Aorta (tissue), 5 donors: Measurements from ENCODE around the gene KATNIP. TPM values are rescaled to one million over a fixed set of nuclear protein-coding genes. Genes with fewer than 3 reads are reported as not detected.

Experiments
- ATAC-seq: fragments of 200-7000 bp; cut with Tn5 transposase; one replicate; pipeline ENCODE4 v1.9.1; 2022; ENCODE audit warnings: moderate library complexity; ENCODE audit not compliant: low FRiP score
- DNase-seq, 2 donors: peaks; one replicate each; pipeline ENCODE4 v3.0.0-alpha.2; 2020
- H3K27ac ChIP-seq, 2 donors: one replicate each; pipeline ENCODE4 v1.5.1; 2013; ENCODE audit warnings: low read length in 2 of 2, mild to moderate bottlenecking in 2 of 2, moderate library complexity in 2 of 2, control low read depth in 1 of 2, inconsistent platforms in 1 of 2, low read depth in 1 of 2
- H3K27me3 ChIP-seq, 2 donors: one replicate each; pipeline ENCODE4 v1.6.1; 2013; ENCODE audit warnings: control low read depth in 1 of 2, low read length in 1 of 2, mild to moderate bottlenecking in 1 of 2, moderate library complexity in 1 of 2; ENCODE audit not compliant: insufficient read depth in 2 of 2, control insufficient read depth in 1 of 2
- H3K36me3 ChIP-seq, 2 donors: one replicate each; pipeline ENCODE4 v1.6.1; 2013; ENCODE audit warnings: control low read depth in 1 of 2, low read length in 1 of 2, mild to moderate bottlenecking in 1 of 2; ENCODE audit not compliant: insufficient read depth in 2 of 2, control insufficient read depth in 1 of 2
- H3K4me1 ChIP-seq, 2 donors: one replicate each; pipeline ENCODE4 v1.6.1; 2013; ENCODE audit warnings: low read length in 2 of 2, control low read depth in 1 of 2, mild to moderate bottlenecking in 1 of 2, moderate library complexity in 1 of 2; ENCODE audit not compliant: insufficient read depth in 2 of 2, control insufficient read depth in 1 of 2
- H3K4me3 ChIP-seq, 2 donors: one replicate each; pipeline ENCODE4 v1.5.1; 2013; ENCODE audit warnings: low read length in 2 of 2, control low read depth in 1 of 2, mild to moderate bottlenecking in 1 of 2
- H3K9me3 ChIP-seq: one replicate; pipeline ENCODE4 v1.6.1; 2013; ENCODE audit warnings: mild to moderate bottlenecking, low read length; ENCODE audit not compliant: control insufficient read depth
- WGBS, 2 donors: extraction: QIAGEN DNeasy Blood & Tissue Kit; methylation state at CpG; one replicate each; pipeline ENCODE4 v1.1.7; 2013; 5-methylcytosine and 5-hydroxymethylcytosine counted together
- intact Hi-C, 2 donors: fragments of 100-400 bp; cut with DNase I; formaldehyde crosslinking; loops; one replicate each; pipeline versions ENCODE4 v1.14.2 to v1.15.0; 2022
- polyA plus RNA-seq, 2 donors: library from polyadenylated mRNA; stranded (reverse); fragments of 200-250 nt; gene quantifications; one replicate each; pipeline ENCODE4 v1.2.3, GENCODE V29; 2013
- total RNA-seq, 2 donors: library from RNA; stranded (reverse); fragmentation: NEBNext Ultra II Directional; extraction: Animal tissue kit (Norgen Biotek cat#: 25700); gene quantifications; one replicate each; pipeline ENCODE4 v1.2.1, GENCODE V29; 2021
- donor health status: healthy with polysubstance abuse.
- donor health status: Bipolar disorder and iron deficiency.
- donor health status: DM: no; HTN: no; CAD: no.
- donor health status: DM: no; HTN: no; CAD: no.
- donor health status: DM: yes; HTN: yes; CAD: no.

KATNIP gene
- total and polyA plus RNA-seq, 4 donors: 0.88 to 29.4 (median 14.2) TPM

DNA sequence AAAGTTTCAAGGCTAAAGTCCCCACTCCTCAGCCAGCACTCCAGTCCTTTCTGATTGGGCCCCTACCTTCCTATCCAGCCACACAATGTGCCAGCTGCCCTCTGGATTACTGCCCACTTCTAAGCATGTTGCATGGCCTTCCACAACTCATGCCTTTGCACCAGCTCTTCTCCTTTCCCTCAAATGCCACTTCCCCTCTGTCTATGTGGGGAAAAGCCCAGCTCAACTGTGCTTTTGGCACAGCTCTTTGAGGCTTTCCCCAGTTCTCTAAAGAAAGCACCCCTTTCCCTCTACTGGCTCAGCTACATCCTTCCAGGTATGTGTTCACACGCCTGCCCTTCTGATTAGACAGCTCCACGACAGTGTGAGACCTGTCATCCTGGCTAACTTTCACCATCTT, 18.8 kb upstream of the KATNIP start:
- intact Hi-C loops: no loop called here
- Histone ChIP-seq H3K4me1 (no peaks in the 10 kb centered on the region), H3K4me3 (no peak overlapping the region), H3K36me3 (peaks cover 4 to 6% of the 10 kb centered on the region in 2 donors), H3K27ac (no peak overlapping the region), H3K9me3 (no peaks in the 10 kb centered on the region), H3K27me3 (no peaks in the 10 kb centered on the region)
- ATAC-seq (no peak), DNase-seq (no peak)
- WGBS, 2 donors: 89 to 90% methylated on average over 2 of the region's 2 CpGs

DNA sequence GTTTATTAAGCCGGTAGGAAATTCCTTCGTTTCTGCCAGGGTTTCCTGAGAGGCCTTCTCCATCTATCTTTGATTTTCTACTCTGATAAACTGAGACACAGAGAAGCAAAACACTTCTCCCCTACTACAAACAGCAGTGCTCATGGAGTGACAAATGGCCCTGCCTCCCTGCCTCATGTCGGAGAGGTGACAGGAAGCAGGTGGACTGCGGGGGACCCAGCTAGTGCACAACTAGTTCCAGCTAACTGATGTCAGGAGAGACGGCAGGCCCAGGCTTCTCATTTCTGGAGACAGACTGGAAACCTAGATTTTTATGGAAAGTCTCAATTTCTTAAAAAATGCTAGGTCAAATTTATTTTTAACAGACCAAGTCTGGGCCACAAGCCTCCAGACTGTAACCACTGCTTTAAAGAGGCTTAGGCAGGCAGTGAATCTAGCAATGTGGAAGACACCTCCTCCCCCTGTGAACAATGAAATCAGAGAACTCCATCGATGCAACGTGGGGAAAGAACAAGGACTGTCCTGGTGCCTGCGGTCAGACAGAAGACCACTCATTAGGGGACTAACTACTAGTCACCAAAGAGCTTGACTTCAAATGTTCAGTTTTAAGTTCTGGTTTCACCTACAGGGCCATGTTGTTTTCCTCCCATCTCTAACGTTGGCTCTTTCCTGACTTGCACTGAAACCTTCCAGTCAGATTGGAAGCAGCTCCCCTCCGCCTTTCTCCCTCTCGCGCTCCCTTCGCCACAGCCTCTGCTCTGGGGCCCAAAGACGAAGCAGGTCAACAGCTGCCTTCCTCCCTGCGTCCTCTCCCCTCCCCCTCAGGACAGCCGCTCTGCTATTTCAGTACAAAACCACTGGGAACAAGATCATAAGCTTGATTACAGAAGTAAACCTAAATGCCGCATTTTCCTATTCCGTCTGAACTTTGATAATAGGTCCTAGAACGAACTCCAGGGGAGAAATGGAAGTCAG, 17.8 kb upstream of the KATNIP start:
- H3K36me3 ChIP-seq: peaks cover 3 to 8% of the 10 kb centered on the region in 2 donors
- intact Hi-C loops: no loop called here
- 76 to 78% methylated on average over 19 of the region's 19 CpGs for WGBS, 2 donors
- no peaks in the 10 kb centered on the region for H3K27me3 ChIP-seq
- ATAC-seq (no peak), DNase-seq (no peak)
- no peaks in the 10 kb centered on the region for H3K9me3 ChIP-seq
- no peaks in the 10 kb centered on the region for H3K4me1 ChIP-seq
- no peak overlapping the region for H3K27ac ChIP-seq
- no peak overlapping the region for H3K4me3 ChIP-seq

DNA sequence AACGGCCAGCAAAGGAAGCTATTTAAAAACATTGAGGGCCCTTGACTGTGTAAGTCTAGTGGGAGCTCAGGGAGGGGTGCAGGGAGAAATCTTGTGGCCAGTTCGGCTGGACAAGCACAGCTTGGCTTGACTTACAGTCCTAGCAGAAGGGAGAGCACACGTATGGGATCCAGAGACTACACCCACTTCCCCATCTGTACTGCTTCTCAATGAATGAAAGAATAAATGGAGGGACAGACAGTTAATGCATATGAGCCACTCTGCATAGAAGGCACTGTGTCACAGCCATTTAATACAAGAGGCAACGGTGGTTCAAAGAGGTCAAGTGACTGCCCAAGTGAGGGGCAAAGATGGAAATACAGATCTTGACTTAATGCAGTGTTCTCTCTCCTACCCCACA, 15.7 kb upstream of the KATNIP start:
- intact Hi-C loops: no loop called here

DNA sequence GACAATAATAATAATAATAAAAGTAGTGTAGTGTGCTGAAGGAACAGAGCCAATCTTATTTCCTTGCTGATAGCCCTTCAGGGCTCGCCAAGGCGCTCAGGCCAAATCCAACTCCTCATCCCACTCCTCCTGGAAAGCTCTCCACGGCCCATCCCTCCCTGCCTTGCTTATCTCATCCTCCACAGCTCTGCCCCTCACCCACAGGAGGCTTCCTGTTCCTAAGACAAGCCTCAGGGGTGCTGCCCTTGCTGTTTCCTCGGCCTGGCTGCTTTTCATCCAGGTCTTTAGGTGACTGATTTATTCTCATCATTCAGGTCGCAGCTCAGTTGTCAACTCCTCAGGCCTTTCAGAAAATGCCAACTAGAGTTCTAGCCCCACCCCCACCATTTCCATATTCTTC, 11.4 kb upstream of the KATNIP start:
- Histone ChIP-seq H3K9me3 (no peaks in the 10 kb centered on the region), H3K4me1 (no peaks in the 10 kb centered on the region), H3K4me3 (no peak overlapping the region), H3K27me3 (no peaks in the 10 kb centered on the region), H3K36me3 (peaks cover 14 to 16% of the 10 kb centered on the region in 2 donors), H3K27ac (no peak overlapping the region)
- DNase-seq (peak in 1 of 2 donors; percentile 31), ATAC-seq (no peak)
- intact Hi-C loops: no loop called here
- 70 to 73% methylated on average over 5 of the region's 5 CpGs for WGBS, 2 donors

More for the DNA sequence above, 15.7 kb upstream of the KATNIP start:
- ATAC-seq (no peak), DNase-seq (no peak)
- H3K4me1 ChIP-seq: no peaks in the 10 kb centered on the region
- H3K27ac ChIP-seq: no peak overlapping the region
- no peak overlapping the region for H3K4me3 ChIP-seq
- H3K36me3 ChIP-seq: peaks cover 6 to 13% of the 10 kb centered on the region in 2 donors
- WGBS, 2 donors: 86 to 91% methylated on average over 4 of the region's 4 CpGs
- H3K9me3 ChIP-seq: no peaks in the 10 kb centered on the region
- H3K27me3 ChIP-seq: no peaks in the 10 kb centered on the region

DNA sequence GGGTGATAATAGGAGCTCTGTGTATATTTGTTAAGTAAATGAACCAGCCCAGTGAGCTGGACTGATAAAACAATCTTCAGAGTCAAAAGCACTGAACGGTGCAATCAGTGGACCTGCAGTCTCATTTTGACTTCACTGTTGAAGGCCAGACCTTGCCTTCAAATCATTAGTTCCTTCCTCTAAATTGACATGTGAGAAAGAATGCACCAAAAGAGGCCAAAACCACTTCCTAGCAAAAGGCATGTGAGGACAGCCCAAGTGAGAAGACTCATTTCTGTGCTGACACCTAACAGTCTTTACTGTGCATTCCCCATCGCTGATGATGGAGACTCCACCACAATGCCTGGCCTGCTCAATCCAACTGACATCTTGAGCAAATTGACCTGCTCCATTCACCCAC, 10.8 kb upstream of the KATNIP start:
- Histone ChIP-seq H3K36me3 (peaks cover 16 to 20% of the 10 kb centered on the region in 2 donors), H3K4me3 (no peak overlapping the region), H3K9me3 (no peaks in the 10 kb centered on the region), H3K27me3 (no peaks in the 10 kb centered on the region), H3K27ac (no peak overlapping the region), H3K4me1 (no peaks in the 10 kb centered on the region)
- DNase-seq (no peak), ATAC-seq (no peak)
- intact Hi-C loops: no loop called here
- 92 to 100% methylated on average over 2 of the region's 2 CpGs for WGBS, 2 donors

DNA sequence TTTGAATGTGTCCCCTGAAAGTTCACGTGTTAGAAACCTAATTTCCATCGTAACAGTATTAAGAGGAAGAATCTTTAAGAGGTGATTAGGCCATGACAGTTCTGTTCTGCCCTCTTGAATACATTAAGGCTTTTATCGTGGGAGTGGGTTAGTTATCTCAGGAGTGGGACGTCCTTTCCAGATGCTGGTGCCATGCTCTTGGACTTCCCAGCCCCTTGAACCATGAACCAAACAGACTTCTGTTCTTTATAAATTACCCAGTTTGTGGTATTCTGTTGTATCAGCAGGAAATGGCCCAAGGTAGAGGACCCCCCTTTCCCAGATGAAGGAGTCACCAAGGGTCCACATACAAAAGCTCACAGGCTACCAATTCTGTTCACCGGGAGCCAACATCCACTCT, 10.3 kb upstream of the KATNIP start:
- H3K27ac ChIP-seq: no peak overlapping the region
- intact Hi-C loops: no loop called here
- H3K4me1 ChIP-seq: no peaks in the 10 kb centered on the region
- ATAC-seq (no peak), DNase-seq (peak in 1 of 2 donors; percentile 3)
- H3K4me3 ChIP-seq: no peak overlapping the region
- no peaks in the 10 kb centered on the region for H3K27me3 ChIP-seq
- WGBS, 2 donors: 76 to 77% methylated on average over 5 of the region's 5 CpGs
- H3K36me3 ChIP-seq: peaks cover 19 to 20% of the 10 kb centered on the region in 2 donors
- H3K9me3 ChIP-seq: no peaks in the 10 kb centered on the region

DNA sequence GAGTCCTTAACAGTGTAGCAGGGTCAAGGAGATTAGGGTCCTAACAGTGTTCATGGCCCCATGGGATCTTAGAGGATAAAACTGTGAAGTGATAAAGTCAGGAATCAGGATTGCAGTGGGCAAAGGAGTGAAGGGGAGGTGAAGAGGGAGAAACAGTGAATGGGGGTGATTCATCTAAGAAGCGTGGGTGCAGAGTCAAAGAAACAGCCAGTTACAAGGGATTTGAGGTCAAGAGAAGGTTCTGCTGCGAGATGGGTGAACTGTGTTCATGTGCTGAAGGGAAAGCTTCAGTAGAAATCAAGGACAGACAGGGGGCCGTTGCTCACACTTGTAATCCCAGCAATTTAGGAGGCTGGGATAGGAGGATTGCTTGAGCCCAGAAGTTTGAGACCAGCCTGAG, 6.1 kb upstream of the KATNIP start:
- intact Hi-C loops: no loop called here
- peaks cover 8 to 18% of the 10 kb centered on the region in 2 donors for H3K36me3 ChIP-seq
- DNase-seq: no peak
- H3K27me3 ChIP-seq: no peaks in the 10 kb centered on the region
- no peak overlapping the region for H3K4me3 ChIP-seq
- no peak overlapping the region for H3K27ac ChIP-seq
- peaks cover 0 to 3% of the 10 kb centered on the region in 2 donors for H3K4me1 ChIP-seq
- no peaks in the 10 kb centered on the region for H3K9me3 ChIP-seq
- WGBS, 2 donors: 91 to 97% methylated on average over 3 of the region's 3 CpGs
- ATAC-seq: no peak

DNA sequence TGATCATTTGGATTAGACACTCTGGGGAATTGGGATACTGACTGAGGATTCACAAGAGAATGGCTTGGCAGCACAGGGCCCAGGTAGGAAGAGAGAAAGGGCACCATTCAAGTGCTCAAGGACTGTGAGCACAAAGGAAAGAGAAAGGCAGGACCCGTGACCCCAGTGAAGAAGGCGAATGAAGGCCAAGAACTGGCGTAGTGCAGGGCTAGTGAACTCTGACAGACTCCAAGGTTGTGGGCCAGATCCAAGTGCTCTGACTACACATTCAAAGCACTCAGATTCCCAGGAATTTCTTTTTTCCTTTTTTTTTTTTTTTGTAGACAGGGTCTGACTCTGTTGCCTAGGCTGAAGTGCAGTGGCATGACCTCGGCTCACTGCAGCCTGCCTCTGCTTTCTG, 5.3 kb upstream of the KATNIP start:
- WGBS, 2 donors: 89 to 92% methylated on average over 4 of the region's 4 CpGs
- no peak overlapping the region for H3K27ac ChIP-seq
- DNase-seq (peak in 1 of 2 donors; percentile 22), ATAC-seq (no peak)
- peaks cover 8 to 18% of the 10 kb centered on the region in 2 donors for H3K36me3 ChIP-seq
- H3K27me3 ChIP-seq: no peaks in the 10 kb centered on the region
- H3K4me3 ChIP-seq: no peak overlapping the region
- intact Hi-C loops: no loop called here
- peaks cover 0 to 3% of the 10 kb centered on the region in 2 donors for H3K4me1 ChIP-seq
- H3K9me3 ChIP-seq: no peaks in the 10 kb centered on the region

DNA sequence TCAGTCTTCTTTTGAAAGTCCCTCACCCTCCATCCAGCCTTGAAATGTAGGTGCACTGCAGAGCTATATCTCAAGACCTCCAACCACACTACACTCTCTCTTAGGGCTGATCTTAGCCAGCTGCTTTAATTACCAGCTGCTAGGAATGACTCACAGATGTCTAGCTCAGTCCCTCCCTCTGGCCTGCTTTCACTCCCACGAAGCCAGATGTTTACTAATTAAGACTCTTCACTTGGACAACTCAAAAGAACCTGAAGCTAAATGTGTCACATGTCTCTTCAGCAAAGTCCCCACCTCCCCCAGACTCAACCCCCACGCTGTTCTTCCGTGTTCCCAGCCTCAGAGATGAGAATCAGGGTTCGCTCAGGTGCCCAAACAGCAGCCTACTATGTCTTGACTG, 2.8 kb upstream of the KATNIP start:
- H3K36me3 ChIP-seq: peaks cover 5 to 12% of the 10 kb centered on the region in 2 donors
- H3K27ac ChIP-seq: no peak overlapping the region
- intact Hi-C loops: no loop called here
- no peaks in the 10 kb centered on the region for H3K27me3 ChIP-seq
- ATAC-seq (no peak), DNase-seq (peak in 1 of 2 donors; percentile 19)
- no peaks in the 10 kb centered on the region for H3K9me3 ChIP-seq
- peaks cover 0 to 3% of the 10 kb centered on the region in 2 donors for H3K4me1 ChIP-seq
- no peak overlapping the region for H3K4me3 ChIP-seq
- WGBS, 2 donors: 83 to 91% methylated on average over 4 of the region's 4 CpGs
